Measurements from ENCODE around the gene ATXN1L.

GRCh38 chr16:71863995-71864394 is 18.2 kb downstream of the ATXN1L start:
- no peak for TF ChIP-seq EZH2 (IDR thresholded peaks at IDR 0.05; ENCODE audit: low read length)
- TF ChIP-seq, protein P1, sequence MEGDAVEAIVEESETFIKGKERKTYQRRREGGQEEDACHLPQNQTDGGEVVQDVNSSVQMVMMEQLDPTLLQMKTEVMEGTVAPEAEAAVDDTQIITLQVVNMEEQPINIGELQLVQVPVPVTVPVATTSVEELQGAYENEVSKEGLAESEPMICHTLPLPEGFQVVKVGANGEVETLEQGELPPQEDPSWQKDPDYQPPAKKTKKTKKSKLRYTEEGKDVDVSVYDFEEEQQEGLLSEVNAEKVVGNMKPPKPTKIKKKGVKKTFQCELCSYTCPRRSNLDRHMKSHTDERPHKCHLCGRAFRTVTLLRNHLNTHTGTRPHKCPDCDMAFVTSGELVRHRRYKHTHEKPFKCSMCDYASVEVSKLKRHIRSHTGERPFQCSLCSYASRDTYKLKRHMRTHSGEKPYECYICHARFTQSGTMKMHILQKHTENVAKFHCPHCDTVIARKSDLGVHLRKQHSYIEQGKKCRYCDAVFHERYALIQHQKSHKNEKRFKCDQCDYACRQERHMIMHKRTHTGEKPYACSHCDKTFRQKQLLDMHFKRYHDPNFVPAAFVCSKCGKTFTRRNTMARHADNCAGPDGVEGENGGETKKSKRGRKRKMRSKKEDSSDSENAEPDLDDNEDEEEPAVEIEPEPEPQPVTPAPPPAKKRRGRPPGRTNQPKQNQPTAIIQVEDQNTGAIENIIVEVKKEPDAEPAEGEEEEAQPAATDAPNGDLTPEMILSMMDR (optimal IDR thresholded peaks at IDR 0.05 in 1 of 3, IDR thresholded peaks at IDR 0.05 in 1 of 3, conservative IDR thresholded peaks at IDR 0.05 in 1 of 3; ENCODE audit: extremely low read depth in 1 of 3, insufficient read depth in 2 of 3, low read length in 3 of 3), result no peak

Measured in keratinocyte (primary cell).